ENCODE measurements around the gene DEDD.

Gene DEDD

DNA sequence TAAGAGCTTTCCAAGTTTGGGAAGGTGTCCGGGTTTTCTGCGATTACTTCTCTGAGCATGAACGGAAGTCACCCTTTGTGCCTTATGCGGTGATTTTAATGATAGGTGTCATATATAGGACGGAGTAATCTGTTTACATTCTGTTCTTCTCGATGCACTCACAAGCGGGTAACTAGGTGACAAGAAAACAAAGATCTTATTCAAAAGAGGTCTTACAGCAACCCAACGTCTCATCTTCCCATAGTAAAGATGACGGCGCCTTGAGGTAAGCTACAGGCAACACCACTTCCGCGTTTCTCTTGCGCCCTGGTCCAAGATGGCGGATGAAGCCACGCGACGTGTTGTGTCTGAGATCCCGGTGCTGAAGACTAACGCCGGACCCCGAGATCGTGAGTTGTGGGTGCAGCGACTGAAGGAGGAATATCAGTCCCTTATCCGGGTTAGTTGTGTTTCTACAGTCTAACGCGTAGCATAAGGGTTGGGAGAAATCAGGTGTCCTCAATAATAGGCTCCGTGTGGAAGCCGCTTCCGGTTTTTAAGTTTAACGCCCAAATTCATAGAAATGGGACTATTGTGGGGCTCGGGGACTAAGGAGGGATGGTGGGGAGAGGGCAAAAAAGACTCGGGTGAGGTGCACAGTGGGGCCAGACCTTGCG lies 21.3 kb upstream of the DEDD start, which contains the start of gene UFC1:
Gene UFC1, plus strand, starts transcription at position 297 of the 656 bp plus-strand sequence. Its CDS starts 20 bp downstream, at position 317.
- Mint-ChIP-seq H3K9me3 (no peaks in the 10 kb centered on the region), H3K4me3 (peak within 1 kb of the TSS; percentile 98), H3K4me1 (peaks cover 21% of the 10 kb centered on the region), H3K27me3 (no peaks in the 10 kb centered on the region), H3K27ac (peak within 1 kb of the TSS; percentile 100), H3K36me3 (peaks cover 22% of the 10 kb centered on the region)
- ATAC-seq, result peak; percentile 97

DNA sequence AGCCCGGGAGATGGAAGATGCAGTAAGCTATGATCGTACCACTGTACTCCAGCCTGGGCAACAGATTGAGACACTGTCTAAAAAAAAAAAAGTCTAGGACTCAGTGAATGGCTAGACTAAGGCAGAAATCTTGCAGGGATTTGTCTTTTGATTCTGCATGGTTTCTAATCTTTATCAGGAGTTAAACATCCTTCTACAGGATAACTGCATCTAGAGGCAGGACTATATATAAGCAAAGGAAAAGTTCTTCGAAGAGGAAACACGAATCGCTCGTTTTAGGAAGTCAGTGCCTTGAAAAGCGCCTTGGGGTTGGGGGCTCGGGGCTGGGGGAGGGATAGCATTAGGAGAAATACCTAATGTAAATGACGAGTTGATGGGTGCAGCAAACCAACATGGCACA lies 20.7 kb upstream of the DEDD start:
- peak overlapping the region; percentile 100 for H3K27ac Mint-ChIP-seq
- H3K4me1 Mint-ChIP-seq, result peaks cover 18% of the 10 kb centered on the region
- H3K9me3 Mint-ChIP-seq, result no peaks in the 10 kb centered on the region
- ATAC-seq, result no peak
- H3K36me3 Mint-ChIP-seq, result peaks cover 21% of the 10 kb centered on the region
- no peaks in the 10 kb centered on the region for H3K27me3 Mint-ChIP-seq
- peak overlapping the region; percentile 98 for H3K4me3 Mint-ChIP-seq

DNA sequence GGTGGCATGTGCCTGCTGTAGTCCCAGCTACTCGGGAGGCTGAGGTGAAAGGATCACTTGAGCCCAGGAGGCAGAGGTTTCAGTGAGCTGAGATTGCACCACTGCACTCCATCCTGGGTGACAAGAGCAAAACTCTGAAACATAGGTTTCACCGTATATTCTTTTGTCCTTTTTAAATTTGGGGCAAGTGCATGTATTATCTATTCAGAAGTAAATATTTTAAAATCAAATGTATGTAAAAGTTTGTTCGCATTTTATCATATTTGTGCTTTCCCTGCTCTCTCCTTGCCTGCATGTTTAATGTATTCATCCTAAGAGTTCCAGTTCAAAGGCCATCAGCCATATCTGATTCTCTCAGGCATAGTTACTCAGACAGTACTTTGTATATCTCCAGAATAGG lies 13.4 kb upstream of the DEDD start:
- no peaks in the 10 kb centered on the region for H3K36me3 Mint-ChIP-seq
- H3K4me3 Mint-ChIP-seq, result no peak overlapping the region
- H3K9me3 Mint-ChIP-seq, result no peaks in the 10 kb centered on the region
- no peaks in the 10 kb centered on the region for H3K27me3 Mint-ChIP-seq
- no peak overlapping the region for H3K27ac Mint-ChIP-seq
- no peaks in the 10 kb centered on the region for H3K4me1 Mint-ChIP-seq
- no peak for ATAC-seq

DNA sequence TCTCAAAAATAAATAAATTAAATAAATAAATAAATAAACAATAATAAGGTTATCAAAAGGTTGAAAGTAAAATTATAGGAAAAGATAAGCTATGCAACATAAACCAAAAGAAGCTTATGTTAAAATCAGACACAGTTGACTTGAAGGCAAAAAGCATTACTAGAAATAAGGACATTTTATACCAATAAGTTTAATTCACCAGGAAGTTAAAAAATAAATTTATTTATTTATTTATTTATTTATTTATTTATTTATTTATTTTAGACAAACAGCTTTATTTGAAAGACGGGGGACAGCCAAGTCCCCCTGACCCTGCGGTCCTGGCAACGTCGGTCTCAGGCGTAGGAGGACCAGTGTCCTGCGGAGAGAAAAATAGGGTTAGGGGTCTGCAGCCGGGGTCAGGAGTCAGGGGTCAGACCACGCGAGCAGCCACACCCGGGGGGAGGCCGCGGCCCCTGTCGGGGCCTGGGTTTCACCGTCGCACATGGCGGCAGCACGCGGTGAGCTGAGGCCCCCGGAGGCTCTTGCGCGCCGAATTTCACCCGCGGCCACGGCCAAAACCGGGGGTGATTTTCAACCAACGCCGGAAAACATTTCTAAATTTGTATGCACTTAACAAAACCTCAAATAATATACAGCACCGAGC lies 8.4 kb upstream of the DEDD start:
- Mint-ChIP-seq H3K36me3 (no peaks in the 10 kb centered on the region), H3K4me3 (no peak overlapping the region), H3K27me3 (no peaks in the 10 kb centered on the region), H3K4me1 (peaks cover 13% of the 10 kb centered on the region), H3K9me3 (no peaks in the 10 kb centered on the region), H3K27ac (no peak overlapping the region)
- no peak for ATAC-seq

DNA sequence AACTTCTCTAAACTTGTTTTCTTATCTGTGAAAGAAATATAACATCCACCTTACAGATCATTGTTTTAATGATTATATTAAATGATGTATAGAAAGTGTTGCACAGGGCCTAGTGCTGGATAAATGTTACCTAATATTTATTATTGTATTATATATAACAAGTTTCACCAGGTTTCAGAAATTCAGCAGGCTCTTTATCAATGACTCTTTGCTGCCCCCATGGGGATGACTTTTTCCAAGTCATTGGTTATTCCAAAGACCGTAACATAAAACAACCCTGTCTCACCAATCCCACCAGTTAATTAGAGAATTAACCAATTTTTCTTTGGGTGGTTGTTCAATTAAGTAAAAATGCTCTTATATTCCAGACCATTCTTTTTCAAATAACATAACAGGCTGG lies 7.3 kb upstream of the DEDD start:
- Mint-ChIP-seq H3K27me3 (no peaks in the 10 kb centered on the region), H3K36me3 (peaks cover 6% of the 10 kb centered on the region), H3K4me1 (peaks cover 18% of the 10 kb centered on the region), H3K4me3 (no peak overlapping the region), H3K27ac (no peak overlapping the region), H3K9me3 (no peaks in the 10 kb centered on the region)
- ATAC-seq, result no peak

DNA sequence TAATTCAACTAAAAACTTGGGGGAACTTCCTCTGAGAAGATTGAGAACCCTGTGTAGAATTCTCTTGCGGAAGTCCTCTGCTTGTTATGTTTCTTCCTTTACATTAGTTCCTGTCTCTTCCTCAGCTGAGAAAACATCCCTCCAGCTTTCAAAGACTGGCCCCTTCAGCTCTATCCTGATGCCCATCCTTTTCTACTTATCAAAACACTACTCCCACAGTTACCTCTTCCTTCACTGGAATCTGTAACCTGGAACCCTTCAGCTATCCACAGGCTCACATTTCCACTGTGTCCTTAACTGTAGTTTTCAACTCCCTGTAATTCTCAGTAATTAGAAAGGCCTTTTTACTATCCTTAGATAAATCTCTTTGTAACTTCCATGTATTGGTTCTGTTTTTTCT lies 6.0 kb upstream of the DEDD start:
- H3K27me3 Mint-ChIP-seq, result no peaks in the 10 kb centered on the region
- ATAC-seq, result no peak
- H3K4me3 Mint-ChIP-seq, result no peak overlapping the region
- H3K4me1 Mint-ChIP-seq, result peaks cover 18% of the 10 kb centered on the region
- H3K36me3 Mint-ChIP-seq, result peaks cover 6% of the 10 kb centered on the region
- H3K9me3 Mint-ChIP-seq, result no peaks in the 10 kb centered on the region
- H3K27ac Mint-ChIP-seq, result peak overlapping the region; percentile 15

DNA sequence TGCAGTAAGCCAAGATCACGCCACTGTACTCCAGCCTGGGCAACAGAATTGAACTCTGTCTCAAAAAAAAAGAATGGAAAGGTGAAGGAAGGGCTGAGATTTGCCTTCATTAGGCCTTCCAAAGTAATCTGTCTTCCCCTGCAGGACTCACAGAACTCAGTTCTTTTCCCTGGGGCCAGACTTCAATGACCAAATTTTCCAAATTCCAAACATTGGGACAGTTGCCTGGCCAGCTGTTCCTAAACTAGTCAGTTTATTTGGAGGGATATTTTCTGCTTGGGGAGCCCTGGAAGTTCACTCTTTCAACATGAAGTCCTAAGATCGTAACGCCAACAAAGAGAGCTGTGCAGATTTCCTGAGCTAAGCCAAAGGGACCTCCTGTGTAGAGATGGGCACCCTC lies 5.4 kb upstream of the DEDD start:
- ATAC-seq, result no peak
- Mint-ChIP-seq H3K4me1 (peaks cover 18% of the 10 kb centered on the region), H3K27me3 (no peaks in the 10 kb centered on the region), H3K27ac (peak overlapping the region; percentile 15), H3K36me3 (peaks cover 6% of the 10 kb centered on the region), H3K9me3 (no peaks in the 10 kb centered on the region), H3K4me3 (no peak overlapping the region)

DNA sequence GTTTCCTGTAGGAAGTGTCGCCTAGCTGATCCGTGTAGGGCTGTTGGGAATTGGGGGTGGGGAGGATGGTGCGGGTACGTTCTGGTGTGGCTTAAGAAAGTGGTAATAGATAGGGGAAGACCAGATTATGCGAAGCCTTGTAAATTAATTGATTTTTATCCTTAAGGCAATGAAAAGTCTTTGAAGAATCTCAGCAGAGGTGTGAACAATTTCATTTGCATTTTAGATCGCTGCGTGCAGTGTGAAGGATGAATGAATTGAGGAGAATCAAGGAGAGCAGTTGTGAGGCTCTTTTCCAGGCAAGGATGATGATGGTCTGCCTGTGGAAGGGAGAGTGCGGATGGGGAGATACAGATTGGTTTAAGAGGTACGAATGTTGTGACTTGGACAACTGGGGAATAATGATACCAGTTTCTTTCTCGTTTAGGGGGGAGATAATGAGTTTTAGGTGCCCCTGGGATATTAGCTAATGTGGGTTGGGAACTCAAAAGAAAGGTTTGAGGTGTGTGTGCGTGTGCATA lies 813 bp upstream of the DEDD start:
- Mint-ChIP-seq H3K36me3 (peaks cover 6% of the 10 kb centered on the region), H3K27me3 (no peaks in the 10 kb centered on the region), H3K27ac (no peak overlapping the region), H3K9me3 (no peaks in the 10 kb centered on the region), H3K4me3 (no peak overlapping the region), H3K4me1 (peaks cover 36% of the 10 kb centered on the region)
- peak; percentile 5 for ATAC-seq

DNA sequence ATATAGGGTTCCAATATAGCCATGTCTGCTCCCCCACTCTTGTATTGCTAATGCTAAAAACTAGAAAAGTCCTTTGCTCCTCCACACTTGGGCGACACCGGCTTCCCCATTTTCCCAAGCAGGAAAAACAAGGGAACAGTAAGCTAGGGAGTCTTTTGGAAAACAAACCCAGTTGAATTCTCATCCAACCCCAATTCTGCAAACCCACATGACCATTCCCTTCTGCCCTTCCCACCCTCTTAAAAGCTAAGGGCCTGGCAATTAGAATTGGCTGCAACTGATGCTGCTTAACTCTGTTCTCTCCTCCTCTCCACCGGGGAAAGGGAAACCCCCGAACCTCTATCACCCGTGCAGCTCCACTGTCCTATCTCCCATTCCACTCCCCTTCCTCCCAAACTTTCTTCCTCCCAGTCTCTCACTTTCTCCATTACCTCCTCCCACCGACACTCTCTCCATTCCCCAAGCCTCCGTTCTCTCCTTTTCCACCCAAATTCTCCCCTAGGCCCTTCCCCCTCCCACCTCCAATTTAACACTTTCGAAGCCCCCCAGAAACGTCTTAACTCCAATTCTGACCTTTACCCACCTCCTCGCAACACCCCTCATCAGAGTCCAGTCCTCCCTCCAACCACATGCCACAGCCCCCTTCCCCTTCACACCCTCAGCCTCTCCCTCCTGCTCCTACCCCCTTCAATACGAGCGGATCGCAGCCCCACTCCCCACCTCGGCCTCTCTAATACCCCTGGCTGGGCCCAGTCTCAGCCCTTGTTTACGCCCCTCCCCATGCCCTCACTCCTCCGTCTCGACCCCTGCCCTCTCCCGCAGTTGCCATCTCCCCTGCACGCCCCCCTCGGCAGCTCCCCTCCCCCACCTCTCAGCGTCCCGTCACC lies 701 bp downstream of the DEDD start:
- Mint-ChIP-seq H3K4me1 (peaks cover 48% of the 10 kb centered on the region), H3K4me3 (no peak overlapping the region), H3K9me3 (no peaks in the 10 kb centered on the region), H3K27me3 (no peaks in the 10 kb centered on the region), H3K27ac (no peak overlapping the region), H3K36me3 (peaks cover 13% of the 10 kb centered on the region)
- ATAC-seq, result no peak

DNA sequence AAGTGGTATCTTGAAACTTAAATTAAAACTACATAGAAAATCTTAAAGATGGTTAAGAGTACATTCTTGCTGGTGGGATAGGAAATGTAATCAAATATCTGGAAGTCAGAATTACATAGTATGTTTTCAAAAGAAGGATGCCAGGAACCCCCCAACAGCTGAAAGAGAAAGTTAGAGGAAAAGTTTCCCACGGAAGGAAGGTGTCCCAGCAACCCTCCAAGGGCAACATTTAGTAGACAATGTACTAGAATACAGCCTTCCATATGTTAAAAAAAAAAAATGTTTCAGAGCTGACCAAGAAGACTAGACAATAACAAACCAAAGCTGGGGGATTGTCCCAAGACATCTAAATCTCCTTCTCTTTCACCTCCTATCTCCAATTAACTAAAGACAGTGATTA lies 2.2 kb downstream of the DEDD start:
- Mint-ChIP-seq H3K9me3 (no peaks in the 10 kb centered on the region), H3K4me3 (no peak overlapping the region), H3K4me1 (peaks cover 55% of the 10 kb centered on the region), H3K27me3 (no peaks in the 10 kb centered on the region), H3K27ac (no peak overlapping the region), H3K36me3 (peaks cover 25% of the 10 kb centered on the region)
- ATAC-seq, result no peak

DNA sequence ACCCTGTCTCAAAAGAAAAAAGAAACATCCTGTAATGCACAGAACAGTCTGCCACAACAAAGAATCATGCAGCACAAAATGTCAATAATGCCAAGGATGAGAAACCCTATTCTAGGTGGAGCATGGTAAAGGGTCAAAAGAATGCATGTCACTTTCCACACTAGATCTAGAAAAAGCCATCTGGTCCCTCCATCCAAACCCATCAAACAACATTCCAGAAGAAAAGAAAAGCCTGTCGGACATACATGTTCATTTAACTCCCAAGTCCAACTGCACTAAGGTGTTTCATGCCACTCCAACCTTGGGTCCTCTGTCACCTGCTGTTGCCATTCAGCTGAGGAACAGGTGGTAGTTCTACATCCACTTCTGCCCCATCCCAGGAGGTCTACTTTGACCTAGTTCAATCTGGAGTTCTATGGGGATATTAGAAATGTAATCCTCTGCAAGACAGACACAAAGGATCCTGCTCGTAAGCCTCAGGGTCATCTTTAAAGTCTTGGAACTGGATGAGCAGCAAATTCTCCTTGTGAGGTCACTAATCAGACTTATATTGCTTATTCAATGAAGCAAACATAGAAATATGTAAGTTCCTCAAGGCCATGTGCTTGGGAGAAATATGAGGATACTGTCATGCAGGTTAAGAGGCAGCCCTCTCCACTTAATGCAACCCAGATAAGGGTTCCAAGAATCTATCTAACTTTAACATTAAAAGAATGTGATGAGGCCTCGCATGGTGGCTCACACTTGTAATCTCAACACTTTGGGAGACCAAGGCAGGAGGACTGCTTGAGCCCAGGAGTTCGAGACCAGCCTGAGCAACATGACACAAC lies 3.7 kb downstream of the DEDD start:
- H3K27me3 Mint-ChIP-seq, result no peaks in the 10 kb centered on the region
- H3K4me1 Mint-ChIP-seq, result peaks cover 52% of the 10 kb centered on the region
- no peak overlapping the region for H3K4me3 Mint-ChIP-seq
- H3K27ac Mint-ChIP-seq, result no peak overlapping the region
- no peak for ATAC-seq
- peaks cover 30% of the 10 kb centered on the region for H3K36me3 Mint-ChIP-seq
- H3K9me3 Mint-ChIP-seq, result no peaks in the 10 kb centered on the region

DNA sequence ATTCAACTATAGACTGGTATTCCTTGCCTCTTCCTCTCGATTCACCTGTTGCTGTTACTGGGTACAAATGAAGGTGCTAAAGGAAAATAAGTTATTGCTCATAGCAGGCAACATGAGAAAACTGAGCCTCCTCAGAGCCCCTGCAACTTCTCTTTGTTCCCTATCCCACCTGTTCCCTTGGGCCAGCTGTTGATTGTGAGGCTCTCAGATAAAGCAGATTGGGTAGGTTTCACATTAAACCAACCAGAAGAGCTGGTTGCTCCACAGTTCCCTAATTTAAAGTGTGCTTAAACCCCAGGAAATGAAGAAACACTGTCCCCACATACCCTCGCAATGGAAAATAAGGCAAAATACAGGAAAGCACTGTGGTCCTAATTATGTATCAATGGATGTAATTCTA lies 4.8 kb downstream of the DEDD start:
- Mint-ChIP-seq H3K4me3 (no peak overlapping the region), H3K36me3 (peaks cover 41% of the 10 kb centered on the region), H3K27ac (peak overlapping the region; percentile 5), H3K4me1 (peaks cover 52% of the 10 kb centered on the region), H3K9me3 (no peaks in the 10 kb centered on the region), H3K27me3 (no peaks in the 10 kb centered on the region)
- no peak for ATAC-seq

DNA sequence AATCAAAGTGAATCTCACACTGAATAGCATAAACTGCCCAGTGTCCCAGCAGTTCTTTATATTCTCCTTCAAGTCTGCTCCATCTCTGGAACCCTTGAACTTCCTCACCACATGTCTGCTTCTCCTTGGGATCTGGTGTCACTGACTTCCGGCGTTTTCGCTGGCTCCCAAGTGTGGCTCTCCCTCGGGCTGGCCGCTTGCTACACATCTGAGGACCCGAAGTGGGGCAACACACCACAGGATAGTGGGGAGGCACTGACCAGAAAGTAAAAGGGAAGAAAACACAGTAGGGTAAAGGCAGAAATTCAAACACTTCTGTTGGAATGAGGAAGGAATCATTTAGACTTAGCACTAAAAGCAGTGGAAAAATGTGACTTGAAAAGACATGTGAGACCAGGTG lies 9.5 kb downstream of the DEDD start:
- Mint-ChIP-seq H3K4me3 (no peak overlapping the region), H3K27me3 (no peaks in the 10 kb centered on the region), H3K36me3 (peaks cover 68% of the 10 kb centered on the region), H3K4me1 (peaks cover 65% of the 10 kb centered on the region), H3K9me3 (no peaks in the 10 kb centered on the region), H3K27ac (peak overlapping the region; percentile 23)
- no peak for ATAC-seq

DNA sequence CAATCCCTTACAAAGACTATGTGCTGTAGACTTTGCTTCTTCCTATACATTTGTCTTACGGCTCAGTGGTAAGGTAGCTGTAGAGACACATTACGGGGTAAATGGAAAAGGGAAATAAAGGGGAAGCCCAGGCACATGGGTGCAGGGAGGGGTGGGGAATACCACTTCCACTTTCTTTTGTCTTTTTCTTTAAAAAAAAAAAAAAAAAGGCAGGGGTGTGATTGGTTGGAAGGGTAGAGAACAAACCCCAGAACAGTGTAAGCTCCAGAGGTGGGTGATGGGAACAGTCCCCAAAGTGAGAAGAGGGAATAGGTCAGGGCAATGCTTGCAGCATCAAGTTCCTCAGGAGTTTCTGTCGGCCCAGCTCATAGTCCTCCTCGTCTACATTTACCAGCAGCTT lies 10.6 kb downstream of the DEDD start:
- ATAC-seq, result peak; percentile 39
- Mint-ChIP-seq H3K36me3 (peaks cover 62% of the 10 kb centered on the region), H3K27ac (peak overlapping the region; percentile 83), H3K4me1 (peaks cover 60% of the 10 kb centered on the region), H3K27me3 (no peaks in the 10 kb centered on the region), H3K9me3 (no peaks in the 10 kb centered on the region), H3K4me3 (no peak overlapping the region)
